HG03060 (cell line): ENCODE data around the gene ARHGAP5.

Source experiments
- ATAC-seq: cut with Tn5 transposase; IDR thresholded peaks from one replicate; pipeline ENCODE4 v1.9.1; 2021; ENCODE audit warnings: low read depth, moderate number of reproducible peaks; ENCODE audit not compliant: unreplicated experiment

ARHGAP5 gene

DNA sequence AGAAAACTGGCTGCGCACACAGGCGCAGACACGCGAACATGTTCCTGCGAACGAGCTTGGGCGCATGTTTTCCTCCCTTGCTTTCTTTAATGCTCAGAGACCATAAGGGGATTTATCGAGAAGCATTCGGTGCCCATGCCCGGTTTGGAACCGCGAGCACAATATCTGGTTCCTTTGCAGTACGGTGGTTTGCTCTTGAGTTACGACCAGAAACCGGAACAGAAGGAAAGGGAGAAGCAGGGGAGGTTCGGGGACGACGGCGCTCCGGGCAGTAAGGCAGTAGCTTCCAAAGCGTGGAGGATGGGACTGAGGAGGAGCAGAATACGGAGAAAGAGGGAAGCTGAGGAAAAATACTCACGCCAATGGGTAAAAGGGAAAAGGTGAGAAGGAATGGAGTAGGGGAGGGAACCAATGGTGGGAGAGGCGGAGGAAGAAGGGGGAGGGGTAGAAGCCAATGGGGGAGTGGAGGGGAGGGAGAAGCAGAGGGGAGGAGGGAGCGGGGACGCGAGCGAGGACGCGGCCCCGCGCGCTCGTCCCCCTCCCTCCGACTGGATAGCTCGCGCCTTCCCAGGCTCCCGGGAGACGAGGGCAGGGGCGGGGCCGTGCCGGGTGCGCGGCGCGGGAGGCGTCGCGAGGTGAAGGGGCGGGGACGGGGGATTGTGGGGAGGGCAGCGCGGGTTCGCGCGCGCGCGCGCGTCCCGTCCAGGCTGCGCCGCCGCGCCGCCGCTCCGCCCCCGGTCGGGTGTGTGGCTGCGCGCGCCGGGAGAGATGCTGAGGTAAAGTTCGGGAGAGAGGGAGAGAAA is 625 bp upstream of the ARHGAP5 start:
- ATAC-seq, result peak; percentile 30

DNA sequence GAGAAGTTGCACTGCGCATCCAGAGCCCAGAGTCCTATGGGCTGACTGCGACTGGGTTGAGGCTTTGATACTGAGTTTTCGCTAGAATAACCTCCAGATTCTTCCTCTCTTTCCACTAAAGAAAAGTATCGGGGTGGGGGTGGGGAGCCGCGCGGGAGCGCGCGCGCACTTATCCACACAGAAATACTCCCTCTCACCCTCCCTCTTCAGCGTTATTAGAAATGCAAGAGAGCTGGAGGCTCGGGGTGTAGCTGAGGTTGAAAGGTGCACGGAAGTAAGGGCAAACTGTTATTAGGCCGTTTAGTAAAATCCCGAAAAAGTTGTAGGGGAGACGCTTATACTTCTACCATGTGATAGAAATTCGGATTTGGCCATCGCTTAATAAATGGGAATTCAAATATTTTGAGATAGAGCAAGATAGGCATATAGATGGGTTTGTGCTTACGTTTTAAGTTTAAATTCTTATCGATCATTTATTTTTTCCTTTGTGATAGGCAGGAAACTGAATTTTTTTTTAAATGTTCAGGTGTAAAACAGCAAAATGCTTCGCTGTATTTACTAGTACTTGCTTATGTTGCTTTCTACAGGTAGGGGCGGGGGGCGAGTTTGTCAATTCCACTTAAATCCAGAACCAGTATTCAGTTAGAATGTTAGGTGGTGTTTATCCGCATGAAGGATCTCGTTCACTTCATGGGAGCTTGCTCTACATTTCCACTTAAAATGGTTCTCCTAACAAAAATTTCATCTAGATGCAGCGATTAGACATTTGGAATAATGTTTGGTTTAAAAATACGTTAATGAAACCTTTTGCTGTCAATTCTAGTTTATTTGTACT is 1.1 kb downstream of the ARHGAP5 start:
- ATAC-seq, result no peak

DNA sequence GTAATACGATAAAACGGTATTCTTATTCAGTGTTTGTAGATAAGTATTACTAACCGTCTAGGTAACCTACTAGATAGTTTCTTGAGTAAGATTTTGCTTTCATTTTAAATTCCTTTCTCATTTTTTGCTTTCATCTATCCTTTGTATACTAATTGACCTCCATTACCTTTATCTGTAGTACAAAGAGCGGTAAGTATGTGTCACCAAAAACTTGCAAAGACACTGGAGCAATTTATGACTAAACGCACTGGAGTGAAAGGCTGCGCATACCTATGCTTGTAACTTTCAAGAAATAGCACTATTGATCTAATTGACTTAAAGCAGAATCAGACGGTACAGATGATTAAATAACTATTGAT is 1.7 kb downstream of the ARHGAP5 start:
- ATAC-seq, result no peak

- ATAC-seq, result no peak
These were observed 2.2 kb downstream of the ARHGAP5 start for GRCh38 chr14:32079264-32079663.

GRCh38 chr14:32080001-32080510 is 3.0 kb downstream of the ARHGAP5 start:
- ATAC-seq, result no peak

DNA sequence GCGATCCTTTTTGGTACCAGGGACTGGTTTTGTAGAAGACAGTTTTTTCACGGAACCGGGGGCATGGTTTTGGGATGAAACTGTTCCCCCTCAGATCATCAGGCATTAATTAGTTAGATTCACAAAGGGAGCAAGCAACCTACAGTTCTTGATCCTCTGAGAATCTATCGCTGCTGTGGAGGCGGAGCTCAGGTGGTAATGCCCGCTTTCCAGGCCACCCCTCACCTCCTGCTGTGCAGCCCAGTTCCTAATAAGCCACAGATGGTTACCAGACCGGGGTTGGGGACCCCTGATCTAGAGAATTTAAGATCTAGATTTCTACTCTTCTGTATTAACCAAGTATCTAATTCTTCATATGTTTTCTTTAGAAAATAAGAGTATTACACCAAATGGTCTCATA is 4.8 kb downstream of the ARHGAP5 start:
- ATAC-seq, result no peak

- ATAC-seq, result no peak
These were observed 6.2 kb downstream of the ARHGAP5 start for GRCh38 chr14:32083315-32083624.

DNA sequence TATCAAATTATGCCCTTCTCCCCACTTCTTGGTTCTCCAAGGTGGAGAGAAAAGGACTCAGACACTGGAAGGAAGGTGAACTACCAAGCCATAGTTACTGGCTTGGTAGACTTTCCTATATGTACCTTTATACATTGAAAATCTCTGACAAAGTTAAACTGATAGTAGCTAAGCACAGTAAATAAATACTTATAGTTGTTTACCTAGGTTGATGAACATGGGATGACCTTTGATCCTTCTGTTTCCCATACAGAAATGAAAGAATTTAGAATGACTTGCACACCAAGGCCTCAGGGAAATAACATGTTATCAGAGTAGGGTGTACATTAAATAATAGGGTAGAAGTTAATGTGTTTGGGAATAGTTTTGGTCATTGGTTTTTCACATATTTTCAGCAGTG is 6.7 kb downstream of the ARHGAP5 start:
- ATAC-seq, result no peak

GRCh38 chr14:32085182-32085844 is 8.2 kb downstream of the ARHGAP5 start:
- no peak for ATAC-seq

DNA sequence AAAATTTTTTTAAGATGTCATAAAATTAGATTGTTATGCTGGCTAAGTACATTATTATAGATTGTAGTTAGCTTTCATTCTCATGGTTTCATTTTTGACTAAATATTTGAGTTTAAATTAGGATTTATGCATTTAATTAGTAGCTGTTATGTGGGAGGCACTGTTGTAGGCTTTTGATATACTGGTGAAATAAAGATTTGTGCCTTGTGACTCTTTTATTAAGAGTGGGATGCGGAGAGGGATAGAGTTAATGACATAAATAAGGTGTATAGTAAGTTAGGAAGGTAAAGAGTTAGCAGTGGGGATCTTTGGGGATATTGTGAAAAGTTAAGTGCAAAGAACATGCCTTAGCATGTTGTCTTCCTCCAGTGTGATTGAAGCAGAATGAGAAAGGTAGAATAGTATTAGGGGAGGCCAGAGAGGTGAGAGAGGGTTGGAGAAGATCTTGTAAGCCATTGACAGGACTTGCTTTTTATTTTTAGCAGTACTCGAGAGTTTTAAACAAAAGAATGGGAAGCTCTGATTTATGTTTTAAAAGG is 8.8 kb downstream of the ARHGAP5 start:
- no peak for ATAC-seq

DNA sequence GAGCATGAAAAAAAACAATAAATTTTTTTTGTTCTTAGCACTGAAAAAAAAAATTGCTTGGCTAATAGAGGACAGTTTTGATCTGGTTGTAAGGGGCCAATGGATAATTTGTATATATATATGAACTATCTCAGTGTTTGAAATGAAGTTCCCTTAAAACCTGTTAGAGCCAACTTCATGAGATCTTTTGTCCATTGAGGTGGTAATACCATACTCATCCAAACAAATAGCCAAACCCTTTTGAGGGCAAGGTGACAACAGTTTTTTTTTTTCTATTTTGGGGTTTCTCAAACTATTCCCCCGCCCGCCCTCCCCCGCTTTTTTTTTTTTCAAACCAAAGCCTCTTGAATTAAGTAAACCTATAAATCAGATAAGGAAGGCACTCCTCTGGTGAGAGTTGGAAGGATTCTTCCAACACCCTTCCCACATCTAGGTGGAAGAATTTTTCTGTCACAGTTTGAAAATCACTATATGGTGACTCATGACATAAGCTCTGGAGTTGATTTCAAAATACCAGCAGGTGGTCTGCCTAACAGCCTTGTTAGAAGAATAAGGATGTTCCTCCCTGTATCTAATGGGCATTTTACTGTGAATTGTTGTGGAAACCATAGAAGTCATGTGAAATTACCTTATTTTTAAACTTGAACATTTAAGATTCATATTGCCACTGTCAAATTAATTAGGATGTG is 10.2 kb downstream of the ARHGAP5 start:
- no peak for ATAC-seq

- no peak for ATAC-seq
These were observed 10.8 kb downstream of the ARHGAP5 start for GRCh38 chr14:32087907-32088306.

DNA sequence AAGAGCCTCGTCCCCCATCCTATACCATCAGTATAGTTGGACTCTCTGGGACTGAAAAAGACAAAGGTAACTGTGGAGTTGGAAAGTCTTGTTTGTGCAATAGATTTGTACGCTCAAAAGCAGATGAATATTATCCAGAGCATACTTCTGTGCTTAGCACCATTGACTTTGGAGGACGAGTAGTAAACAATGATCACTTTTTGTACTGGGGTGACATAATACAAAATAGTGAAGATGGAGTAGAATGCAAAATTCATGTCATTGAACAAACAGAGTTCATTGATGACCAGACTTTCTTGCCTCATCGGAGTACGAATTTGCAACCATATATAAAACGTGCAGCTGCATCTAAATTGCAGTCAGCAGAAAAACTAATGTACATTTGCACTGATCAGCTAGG is 13.6 kb downstream of the ARHGAP5 start:
- no peak for ATAC-seq

DNA sequence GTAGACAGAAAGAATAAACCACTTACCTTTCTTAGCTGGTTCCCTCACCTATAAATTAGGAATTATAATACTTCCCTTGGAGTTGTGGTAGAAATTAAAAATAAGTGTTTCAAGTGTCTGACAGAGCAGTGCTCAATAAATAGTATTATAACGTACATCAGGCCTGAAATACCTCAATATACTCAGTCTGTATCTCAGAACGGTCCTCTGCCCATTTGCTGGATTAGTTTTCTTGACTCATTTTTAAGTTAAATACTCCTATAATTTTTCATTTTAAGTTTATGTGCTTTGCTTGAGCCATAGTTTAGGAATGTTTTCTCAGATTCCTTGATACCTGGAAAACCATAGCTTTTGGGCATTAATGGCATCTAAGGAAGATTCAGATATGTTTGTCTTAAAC is 22.4 kb downstream of the ARHGAP5 start:
- no peak for ATAC-seq

DNA sequence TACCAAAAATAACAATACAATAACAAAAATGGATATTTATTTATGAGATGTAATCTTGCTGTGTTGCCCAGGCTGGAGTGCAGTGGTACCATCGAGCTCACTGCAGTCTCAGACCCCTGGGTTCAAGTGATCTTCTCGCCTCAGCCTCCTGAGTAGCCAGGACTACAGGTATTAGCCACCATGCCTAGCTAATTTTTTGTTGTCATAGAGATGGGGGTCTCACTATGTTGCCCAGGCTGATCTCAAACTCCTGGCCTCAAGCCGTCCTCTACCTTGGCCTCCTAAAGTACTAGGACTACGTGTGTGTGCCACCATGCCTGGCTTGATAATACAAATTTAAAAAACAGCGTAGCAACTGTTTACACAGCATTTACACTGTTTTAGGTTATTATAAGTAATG is 23.1 kb downstream of the ARHGAP5 start:
- no peak for ATAC-seq

GRCh38 chr14:32102152-32102787 is 25.2 kb downstream of the ARHGAP5 start:
- peak; percentile 59 for ATAC-seq

DNA sequence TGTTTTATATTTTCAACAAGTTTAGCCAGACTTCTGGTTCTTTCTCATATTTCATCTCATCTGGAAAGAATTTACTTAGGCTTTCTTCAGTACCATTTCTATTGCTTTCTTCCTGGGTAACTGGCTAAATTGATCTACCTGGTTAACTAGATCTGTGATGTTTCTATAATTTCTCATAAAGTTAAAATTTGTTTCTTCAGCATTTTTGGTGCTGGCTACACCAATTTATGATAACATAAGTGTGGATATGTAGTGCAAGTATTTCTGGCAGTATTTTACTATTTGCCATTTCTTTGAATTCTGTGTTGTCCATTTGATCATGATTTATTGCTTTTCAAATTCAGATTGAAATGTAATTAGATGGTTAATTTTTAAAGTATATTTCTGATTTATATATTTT is 25.9 kb downstream of the ARHGAP5 start:
- ATAC-seq, result no peak

DNA sequence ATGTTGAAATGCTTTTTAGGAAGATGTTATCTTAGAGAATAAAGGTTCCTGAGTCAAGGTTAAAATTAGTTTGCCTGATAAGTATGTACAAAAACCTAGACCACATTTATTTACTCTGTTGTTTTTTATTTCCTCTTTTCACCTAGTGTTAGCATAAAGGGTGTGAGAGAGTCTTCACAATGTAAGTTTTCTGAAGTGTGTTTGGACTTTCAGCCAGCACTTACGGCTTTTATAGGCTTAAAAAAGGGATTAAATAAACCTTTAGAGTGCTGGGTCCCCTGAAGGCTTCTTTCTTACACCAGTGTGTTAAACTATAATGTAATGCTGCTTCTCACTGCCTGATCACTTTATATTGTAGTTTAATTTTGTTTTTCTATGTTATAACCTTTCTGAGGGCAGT is 27.2 kb downstream of the ARHGAP5 start:
- ATAC-seq, result no peak

DNA sequence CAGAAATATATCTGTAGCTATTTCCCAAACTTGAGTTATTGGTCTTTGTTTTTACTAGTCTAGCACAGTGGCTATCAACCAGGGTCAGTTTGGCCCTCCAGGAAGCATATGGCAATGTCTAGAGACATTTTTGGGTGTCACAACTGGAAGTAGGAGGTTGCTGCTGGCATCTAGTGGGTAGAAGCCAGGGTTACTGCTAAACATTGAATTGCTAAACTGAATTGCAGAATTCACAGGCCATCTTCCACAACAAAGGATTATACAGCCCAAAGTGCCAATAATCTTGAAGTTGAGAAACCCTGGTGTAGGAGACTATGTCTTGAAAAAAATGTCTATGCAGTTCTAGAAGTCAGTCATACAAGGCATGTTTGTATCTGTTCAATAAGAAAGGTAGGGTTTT is 27.7 kb downstream of the ARHGAP5 start:
- no peak for ATAC-seq
